ENCODE measurements around the gene MARS1. TPM values are rescaled to one million over a fixed set of nuclear protein-coding genes. Genes with fewer than 3 reads are reported as not detected.

The MARS1 gene
- total RNA-seq (2021; ENCODE audit: unreplicated experiment) = 291 TPM
- 380 TPM for polyA plus RNA-seq (2012; ENCODE audit: insufficient read length)
- percentile 87 among the genes with signal in this experiment for Bru-seq, nascent RNA
- percentile 89 among the genes with signal in this experiment for BruChase-seq, experiment 1, labeled RNA remaining after a 2-hour chase
- percentile 93 among the genes with signal in this experiment for BruChase-seq, experiment 2, labeled RNA remaining after a 6-hour chase
- long read RNA-seq, transcript MARS-201 (21 exons, 2,905 nt) = major isoform, 379 of 558 reads
- long read RNA-seq, partial matches to known transcripts = 108 of 558 reads
- long read RNA-seq, other reads (novel, unspliced or antisense) = 71 of 558 reads

- DNase-seq (ENCODE audit: low read depth, low spot score) = peak; percentile 96
- in situ Hi-C loops (cut with HindIII; ENCODE audit: low pct_unique_long_range_greater_than_20kb, low sequenced_read_pairs) (no loop called here), intact Hi-C loops (cut with micrococcal nuclease; ENCODE audit: unreplicated experiment) (no loop called here)
- Histone ChIP-seq H3K4me1 (ENCODE audit: control insufficient read depth, insufficient read depth, low read length) (peaks cover 12% of the 10 kb centered on the region; the same call in 1 of the 2 replicates), H3K27ac (ENCODE audit: low read length) (peak within 1 kb of the TSS; percentile 98), H3K27me3 (ENCODE audit: control insufficient read depth, insufficient read depth, low read length) (no peaks in the 10 kb centered on the region), H3K4me3 (ENCODE audit: low read depth in 2 of 2, low read length in 2 of 2) (peak within 1 kb of the TSS; percentile 95 to 99), H3K36me3 (ENCODE audit: control insufficient read depth, insufficient read depth, low read length) (peaks cover 14% of the 10 kb centered on the region; the same call in 1 of the 2 replicates), H3K9me3 (ENCODE audit: control insufficient read depth, insufficient read depth, low read depth, low read length) (no peaks in the 10 kb centered on the region)
- ChIA-PET POLR2A (no interaction called here), CTCF (no interaction called here)
- peak; percentile 99 for ATAC-seq
- TF ChIP-seq, protein P1, sequence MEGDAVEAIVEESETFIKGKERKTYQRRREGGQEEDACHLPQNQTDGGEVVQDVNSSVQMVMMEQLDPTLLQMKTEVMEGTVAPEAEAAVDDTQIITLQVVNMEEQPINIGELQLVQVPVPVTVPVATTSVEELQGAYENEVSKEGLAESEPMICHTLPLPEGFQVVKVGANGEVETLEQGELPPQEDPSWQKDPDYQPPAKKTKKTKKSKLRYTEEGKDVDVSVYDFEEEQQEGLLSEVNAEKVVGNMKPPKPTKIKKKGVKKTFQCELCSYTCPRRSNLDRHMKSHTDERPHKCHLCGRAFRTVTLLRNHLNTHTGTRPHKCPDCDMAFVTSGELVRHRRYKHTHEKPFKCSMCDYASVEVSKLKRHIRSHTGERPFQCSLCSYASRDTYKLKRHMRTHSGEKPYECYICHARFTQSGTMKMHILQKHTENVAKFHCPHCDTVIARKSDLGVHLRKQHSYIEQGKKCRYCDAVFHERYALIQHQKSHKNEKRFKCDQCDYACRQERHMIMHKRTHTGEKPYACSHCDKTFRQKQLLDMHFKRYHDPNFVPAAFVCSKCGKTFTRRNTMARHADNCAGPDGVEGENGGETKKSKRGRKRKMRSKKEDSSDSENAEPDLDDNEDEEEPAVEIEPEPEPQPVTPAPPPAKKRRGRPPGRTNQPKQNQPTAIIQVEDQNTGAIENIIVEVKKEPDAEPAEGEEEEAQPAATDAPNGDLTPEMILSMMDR (IDR thresholded peaks at IDR 0.05) = peak; percentile 53
- TF ChIP-seq POLR2AphosphoS5 (IDR thresholded peaks at IDR 0.05; ENCODE audit: low read depth, low read length) (peak; percentile 91), TCF7L2 (IDR thresholded peaks at IDR 0.05; ENCODE audit: low read depth, low read length) (peak; percentile 63; the same call in 1 of the 2 replicates), SIN3A (IDR thresholded peaks at IDR 0.05; ENCODE audit: borderline replicate concordance, insufficient read depth, low read depth, low read length) (peak; percentile 96; the same call in 1 of the 2 replicates)
- TF ChIP-seq, protein P2, sequence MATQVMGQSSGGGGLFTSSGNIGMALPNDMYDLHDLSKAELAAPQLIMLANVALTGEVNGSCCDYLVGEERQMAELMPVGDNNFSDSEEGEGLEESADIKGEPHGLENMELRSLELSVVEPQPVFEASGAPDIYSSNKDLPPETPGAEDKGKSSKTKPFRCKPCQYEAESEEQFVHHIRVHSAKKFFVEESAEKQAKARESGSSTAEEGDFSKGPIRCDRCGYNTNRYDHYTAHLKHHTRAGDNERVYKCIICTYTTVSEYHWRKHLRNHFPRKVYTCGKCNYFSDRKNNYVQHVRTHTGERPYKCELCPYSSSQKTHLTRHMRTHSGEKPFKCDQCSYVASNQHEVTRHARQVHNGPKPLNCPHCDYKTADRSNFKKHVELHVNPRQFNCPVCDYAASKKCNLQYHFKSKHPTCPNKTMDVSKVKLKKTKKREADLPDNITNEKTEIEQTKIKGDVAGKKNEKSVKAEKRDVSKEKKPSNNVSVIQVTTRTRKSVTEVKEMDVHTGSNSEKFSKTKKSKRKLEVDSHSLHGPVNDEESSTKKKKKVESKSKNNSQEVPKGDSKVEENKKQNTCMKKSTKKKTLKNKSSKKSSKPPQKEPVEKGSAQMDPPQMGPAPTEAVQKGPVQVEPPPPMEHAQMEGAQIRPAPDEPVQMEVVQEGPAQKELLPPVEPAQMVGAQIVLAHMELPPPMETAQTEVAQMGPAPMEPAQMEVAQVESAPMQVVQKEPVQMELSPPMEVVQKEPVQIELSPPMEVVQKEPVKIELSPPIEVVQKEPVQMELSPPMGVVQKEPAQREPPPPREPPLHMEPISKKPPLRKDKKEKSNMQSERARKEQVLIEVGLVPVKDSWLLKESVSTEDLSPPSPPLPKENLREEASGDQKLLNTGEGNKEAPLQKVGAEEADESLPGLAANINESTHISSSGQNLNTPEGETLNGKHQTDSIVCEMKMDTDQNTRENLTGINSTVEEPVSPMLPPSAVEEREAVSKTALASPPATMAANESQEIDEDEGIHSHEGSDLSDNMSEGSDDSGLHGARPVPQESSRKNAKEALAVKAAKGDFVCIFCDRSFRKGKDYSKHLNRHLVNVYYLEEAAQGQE (IDR thresholded peaks at IDR 0.05; ENCODE audit: insufficient read depth in 1 of 2, low read depth in 2 of 2, low read length in 1 of 2) = no peak
- BruUV-seq (replicated peaks) = no TSS peak
These were observed at the start of gene MARS1 for GRCh38 chr12:57487597-57488401. Gene MARS1, plus strand, starts transcription at chr12:57488068. Its CDS starts 23 bp downstream, at chr12:57488091.

DNA sequence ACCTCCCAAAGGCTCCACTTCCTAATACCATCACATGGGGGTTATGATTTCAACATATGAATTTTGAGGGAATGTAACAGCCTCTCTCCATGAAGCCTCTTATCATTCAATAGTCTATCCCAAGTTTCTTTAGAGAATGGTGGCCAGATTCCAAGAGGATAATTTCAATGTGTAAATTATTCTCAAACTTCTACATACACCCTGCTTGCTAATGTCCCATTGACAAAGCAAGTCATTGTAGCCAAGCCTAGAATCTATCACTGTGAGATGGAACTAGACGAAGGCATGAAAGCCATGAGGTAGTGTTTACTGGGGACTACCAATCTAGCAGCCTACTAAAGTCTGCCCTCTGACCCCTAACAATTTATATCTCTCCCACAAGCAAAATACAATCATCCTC, 49.5 kb upstream of the MARS1 start:
- TF ChIP-seq SIN3A (IDR thresholded peaks at IDR 0.05; ENCODE audit: borderline replicate concordance, insufficient read depth, low read depth, low read length) (no peak), TCF7L2 (IDR thresholded peaks at IDR 0.05; ENCODE audit: low read depth, low read length) (no peak), POLR2AphosphoS5 (IDR thresholded peaks at IDR 0.05; ENCODE audit: low read depth, low read length) (no peak)
- TF ChIP-seq, protein P2 (IDR thresholded peaks at IDR 0.05; ENCODE audit: insufficient read depth in 1 of 2, low read depth in 2 of 2, low read length in 1 of 2) = no peak
- TF ChIP-seq, protein P1 (IDR thresholded peaks at IDR 0.05) = no peak
- DNase-seq (ENCODE audit: low read depth, low spot score) = no peak
- ChIA-PET CTCF (no interaction called here), POLR2A (no interaction called here)
- Histone ChIP-seq H3K4me1 (ENCODE audit: control insufficient read depth, insufficient read depth, low read length) (no peaks in the 10 kb centered on the region), H3K36me3 (ENCODE audit: control insufficient read depth, insufficient read depth, low read length) (no peaks in the 10 kb centered on the region), H3K4me3 (ENCODE audit: low read depth in 2 of 2, low read length in 2 of 2) (no peak overlapping the region), H3K9me3 (ENCODE audit: control insufficient read depth, insufficient read depth, low read depth, low read length) (no peaks in the 10 kb centered on the region), H3K27ac (ENCODE audit: low read length) (no peak overlapping the region), H3K27me3 (ENCODE audit: control insufficient read depth, insufficient read depth, low read length) (no peaks in the 10 kb centered on the region)
- intact Hi-C loops (cut with micrococcal nuclease; ENCODE audit: unreplicated experiment) (no loop called here), in situ Hi-C loops (cut with HindIII; ENCODE audit: low pct_unique_long_range_greater_than_20kb, low sequenced_read_pairs) (no loop called here)
- ATAC-seq = no peak
- BruUV-seq (replicated peaks) = no TSS peak
